Epidermal melanocyte (primary cell): ENCODE measurements around the gene MAN1C1.
A peak's percentile ranks its signal among the peaks of the same experiment; 100 is the strongest.

ENCODE experiments used
- DNase-seq: peaks from one replicate; pipeline ENCODE4 v3.0.0; 2011; ENCODE audit warnings: low spot score; ENCODE audit not compliant: insufficient read length

Gene MAN1C1

GRCh38 chr1:25758466-25759070 is 142.0 kb downstream of the MAN1C1 start:
- no peak for DNase-seq

GRCh38 chr1:25760122-25760719 is 143.6 kb downstream of the MAN1C1 start:
- no peak for DNase-seq

GRCh38 chr1:25760871-25761270 is 144.3 kb downstream of the MAN1C1 start:
- no peak for DNase-seq

GRCh38 chr1:25763493-25763892 is 146.9 kb downstream of the MAN1C1 start:
- no peak for DNase-seq

- DNase-seq = no peak
These were observed 148.7 kb downstream of the MAN1C1 start for GRCh38 chr1:25765136-25765922.

GRCh38 chr1:25765923-25766589 is 149.5 kb downstream of the MAN1C1 start:
- DNase-seq = no peak

- no peak for DNase-seq
These were observed 150.3 kb downstream of the MAN1C1 start for GRCh38 chr1:25766721-25767436.

GRCh38 chr1:25767437-25767770 is 150.8 kb downstream of the MAN1C1 start:
- DNase-seq = no peak

- DNase-seq = no peak
These were observed 152.4 kb downstream of the MAN1C1 start for GRCh38 chr1:25768999-25769398.

- no peak for DNase-seq
These were observed 153.2 kb downstream of the MAN1C1 start for GRCh38 chr1:25769625-25770383.

- DNase-seq = no peak
These were observed 154.1 kb downstream of the MAN1C1 start for GRCh38 chr1:25770541-25771220.

GRCh38 chr1:25771221-25772114 is 154.9 kb downstream of the MAN1C1 start:
- DNase-seq = no peak

- no peak for DNase-seq
These were observed 155.6 kb downstream of the MAN1C1 start for GRCh38 chr1:25772164-25772563.

- DNase-seq = no peak
These were observed 156.2 kb downstream of the MAN1C1 start for GRCh38 chr1:25772692-25773245.

GRCh38 chr1:25773441-25774125 is 157.0 kb downstream of the MAN1C1 start:
- DNase-seq = peak; percentile 72

GRCh38 chr1:25774206-25774803 is 157.7 kb downstream of the MAN1C1 start:
- DNase-seq = no peak

GRCh38 chr1:25774921-25775771 is 158.6 kb downstream of the MAN1C1 start:
- DNase-seq = no peak
